HEK293T (cell line): ENCODE results near the gene COL12A1.

Experiments
- ARNT ChIP-seq: fragments of 450-650 bp; IDR thresholded peaks from 2 replicates; pipeline ENCODE4 v1.6.1; 2017; ENCODE audit warnings: mild to moderate bottlenecking
- BHLHE40 ChIP-seq: fragments of 450-650 bp; IDR thresholded peaks from 2 replicates; pipeline ENCODE4 v1.6.1; 2016; ENCODE audit warnings: mild to moderate bottlenecking, moderate library complexity, borderline replicate concordance
- CTBP1 ChIP-seq: fragments of 450-650 bp; IDR thresholded peaks from 2 replicates; pipeline ENCODE4 v1.6.1; 2016; ENCODE audit warnings: borderline replicate concordance
- FOXA1 ChIP-seq: fragments of 450-650 bp; IDR thresholded peaks from 2 replicates; pipeline ENCODE4 v1.6.1; 2016; ENCODE audit warnings: mild to moderate bottlenecking
- FOXK2 ChIP-seq: fragments of 450-650 bp; IDR thresholded peaks from 2 replicates; pipeline ENCODE4 v1.6.1; 2016; ENCODE audit warnings: mild to moderate bottlenecking
- FOXM1 ChIP-seq: fragments of 450-650 bp; IDR thresholded peaks from 2 replicates; pipeline ENCODE4 v1.6.1; 2017; ENCODE audit warnings: mild to moderate bottlenecking, borderline replicate concordance
- LEF1 ChIP-seq: fragments of 450-650 bp; IDR thresholded peaks from 2 replicates; pipeline ENCODE4 v1.6.1; 2017; ENCODE audit warnings: mild to moderate bottlenecking, borderline replicate concordance
- NFRKB ChIP-seq: fragments of 450-650 bp; IDR thresholded peaks from 2 replicates; pipeline ENCODE4 v1.6.1; 2016; ENCODE audit warnings: mild to moderate bottlenecking, moderate library complexity
- SP1 ChIP-seq: fragments of 450-650 bp; IDR thresholded peaks from 2 replicates; pipeline ENCODE4 v1.6.1; 2017
- SUZ12 ChIP-seq: fragments of 450-650 bp; IDR thresholded peaks from 2 replicates; pipeline ENCODE4 v1.6.1; 2016; ENCODE audit warnings: mild to moderate bottlenecking
- TARDBP ChIP-seq: fragments of 450-650 bp; IDR thresholded peaks from 2 replicates; pipeline ENCODE4 v1.6.1; 2016

GRCh38 chr6:75158176-75158575 is 47.7 kb downstream of the COL12A1 start:
- TF ChIP-seq FOXM1 (no peak), FOXA1 (no peak), SUZ12 (no peak), ARNT (no peak), NFRKB (no peak), TARDBP (no peak), SP1 (no peak), BHLHE40 (no peak), LEF1 (no peak), FOXK2 (no peak), CTBP1 (no peak)
